Stimulated activated memory B cell treated with anti-CD40 and anti-IgM and Interleukin-4, amounts not matched to agents 10 μg/mL and 1 μg/mL and 100 μg/mL, for 72 hours (primary cell): ENCODE results near the gene MND1.
"Not testable (repeated sequence)": the region's sequence is repeated elsewhere in the genome, so short reads cannot be mapped to it uniquely, and the experiment has no call there.

Experiments
- ATAC-seq: fragments of 150-1000 bp; cut with Tn5 transposase; 2 replicates; pipeline ENCODE4 v1.10.0; 2021
- H3K27ac Mint-ChIP-seq: one replicate; pipeline ENCODE4 v1.8.0; 2022; ENCODE audit warnings: mild to moderate bottlenecking, mixed read lengths
- H3K27me3 Mint-ChIP-seq: one replicate; pipeline ENCODE4 v1.8.0; 2022; ENCODE audit warnings: mixed read lengths
- H3K36me3 Mint-ChIP-seq: one replicate; pipeline ENCODE4 v1.8.0; 2022; ENCODE audit warnings: mixed read lengths
- H3K4me1 Mint-ChIP-seq: one replicate; pipeline ENCODE4 v1.8.0; 2022; ENCODE audit warnings: mixed read lengths
- H3K4me3 Mint-ChIP-seq: one replicate; pipeline ENCODE4 v1.8.0; 2022; ENCODE audit warnings: mild to moderate bottlenecking, moderate library complexity, mixed read lengths
- H3K9me3 Mint-ChIP-seq: one replicate; pipeline ENCODE4 v1.8.0; 2022; ENCODE audit warnings: mixed read lengths

MND1 gene

GRCh38 chr4:153408932-153409331 lies 64.4 kb downstream of the MND1 start:
- Mint-ChIP-seq H3K4me3 (no peak overlapping the region), H3K27me3 (no peaks in the 10 kb centered on the region), H3K9me3 (peaks cover 3% of the 10 kb centered on the region), H3K4me1 (no peaks in the 10 kb centered on the region), H3K36me3 (peaks cover 5% of the 10 kb centered on the region), H3K27ac (no peak overlapping the region)
- no peak for ATAC-seq

GRCh38 chr4:153409412-153409811 lies 64.9 kb downstream of the MND1 start:
- Mint-ChIP-seq H3K9me3 (peaks cover 3% of the 10 kb centered on the region), H3K4me1 (no peaks in the 10 kb centered on the region), H3K27me3 (no peaks in the 10 kb centered on the region), H3K27ac (no peak overlapping the region), H3K4me3 (no peak overlapping the region), H3K36me3 (peaks cover 5% of the 10 kb centered on the region)
- no peak for ATAC-seq

DNA sequence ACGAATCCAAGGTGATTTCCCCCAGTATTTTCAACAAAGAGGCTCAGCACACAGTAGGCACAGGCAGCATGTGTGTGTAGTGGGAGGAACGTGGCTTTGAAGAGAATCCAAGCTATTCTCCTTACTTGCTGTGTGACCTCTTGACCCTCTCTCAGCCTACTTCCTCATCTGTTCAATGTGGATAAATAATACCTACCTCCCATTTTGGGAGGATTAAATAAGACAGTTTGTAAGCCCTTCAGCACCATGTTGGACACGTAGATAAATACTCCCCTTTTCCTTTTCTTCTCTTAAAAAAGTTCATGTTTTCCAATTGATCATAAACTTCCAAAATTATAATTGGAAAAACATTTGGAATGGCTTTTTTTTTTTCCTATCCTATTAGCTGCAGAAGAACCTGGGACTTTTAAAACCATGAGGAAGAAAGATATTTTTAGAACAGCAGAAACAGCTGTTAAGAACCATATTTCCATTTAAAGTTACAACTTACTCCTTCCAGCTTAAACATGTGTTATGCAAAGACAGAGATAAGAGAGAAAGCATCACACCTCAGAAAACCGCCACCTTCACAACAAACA lies 65.5 kb downstream of the MND1 start:
- H3K27ac Mint-ChIP-seq: no peak overlapping the region
- H3K4me3 Mint-ChIP-seq: no peak overlapping the region
- ATAC-seq: no peak
- H3K27me3 Mint-ChIP-seq: no peaks in the 10 kb centered on the region
- H3K9me3 Mint-ChIP-seq: peaks cover 3% of the 10 kb centered on the region
- no peaks in the 10 kb centered on the region for H3K4me1 Mint-ChIP-seq
- H3K36me3 Mint-ChIP-seq: peaks cover 5% of the 10 kb centered on the region

GRCh38 chr4:153413842-153414241 lies 69.4 kb downstream of the MND1 start:
- Mint-ChIP-seq H3K36me3 (no peaks in the 10 kb centered on the region), H3K27ac (no peak overlapping the region), H3K4me1 (peaks cover 5% of the 10 kb centered on the region), H3K27me3 (no peaks in the 10 kb centered on the region), H3K4me3 (no peak overlapping the region), H3K9me3 (no peaks in the 10 kb centered on the region)
- ATAC-seq: no peak

DNA sequence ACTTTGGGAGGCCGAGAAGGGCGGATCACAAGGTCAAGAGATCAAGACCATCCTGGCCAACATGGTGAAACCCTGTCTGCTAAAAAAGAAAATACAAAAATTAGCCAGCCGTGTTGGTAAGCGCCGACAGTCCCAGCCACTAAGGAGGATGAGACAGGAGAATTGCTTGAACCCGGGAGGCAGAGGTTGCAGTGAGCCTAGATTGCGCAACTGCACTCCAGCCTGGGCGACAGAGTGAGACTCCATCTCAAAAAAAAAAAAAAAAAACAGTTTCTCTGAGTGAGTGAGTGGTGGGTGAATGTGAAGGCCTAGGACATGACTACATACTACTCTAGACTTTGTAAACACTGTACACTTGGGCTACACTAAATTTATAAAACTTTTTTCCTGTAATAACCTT lies 72.0 kb downstream of the MND1 start:
- H3K36me3 Mint-ChIP-seq, H3K27me3 Mint-ChIP-seq, H3K27ac Mint-ChIP-seq, H3K4me3 Mint-ChIP-seq, H3K9me3 Mint-ChIP-seq, ATAC-seq: not testable (repeated sequence)
- H3K4me1 Mint-ChIP-seq: peaks cover 16% of the 10 kb centered on the region

DNA sequence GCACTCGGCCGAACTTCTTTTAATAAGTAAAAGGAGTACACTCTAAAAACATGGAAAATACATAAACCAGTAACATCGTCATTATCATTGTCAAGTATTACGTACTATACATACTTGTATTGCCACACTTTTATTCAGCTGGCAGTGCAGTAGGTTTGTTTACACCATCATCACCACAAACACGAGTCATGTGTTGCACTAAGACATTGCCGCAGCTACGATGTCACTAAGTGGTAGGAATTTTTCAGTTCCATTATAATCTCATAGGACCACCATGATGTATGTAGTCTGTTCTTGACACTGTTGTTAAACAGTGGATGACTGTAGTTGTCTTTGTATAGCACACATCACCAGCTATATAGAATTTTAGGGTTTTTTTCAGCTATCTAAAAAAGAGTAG lies 73.6 kb downstream of the MND1 start:
- ATAC-seq: no peak
- Mint-ChIP-seq H3K4me1 (peaks cover 22% of the 10 kb centered on the region), H3K27me3 (no peaks in the 10 kb centered on the region), H3K36me3 (no peaks in the 10 kb centered on the region), H3K4me3 (no peak overlapping the region), H3K27ac (no peak overlapping the region), H3K9me3 (no peaks in the 10 kb centered on the region)

- no peaks in the 10 kb centered on the region for H3K36me3 Mint-ChIP-seq
- no peak for ATAC-seq
- H3K27me3 Mint-ChIP-seq: no peaks in the 10 kb centered on the region
- peaks cover 22% of the 10 kb centered on the region for H3K4me1 Mint-ChIP-seq
- H3K9me3 Mint-ChIP-seq: no peaks in the 10 kb centered on the region
- H3K4me3 Mint-ChIP-seq: no peak overlapping the region
- peak overlapping the region; percentile 45 for H3K27ac Mint-ChIP-seq
These were observed 74.1 kb downstream of the MND1 start for GRCh38 chr4:153418558-153418957.

- no peaks in the 10 kb centered on the region for H3K9me3 Mint-ChIP-seq
- H3K27me3 Mint-ChIP-seq: no peaks in the 10 kb centered on the region
- peak overlapping the region; percentile 45 for H3K27ac Mint-ChIP-seq
- no peak overlapping the region for H3K4me3 Mint-ChIP-seq
- no peak for ATAC-seq
- peaks cover 22% of the 10 kb centered on the region for H3K4me1 Mint-ChIP-seq
- H3K36me3 Mint-ChIP-seq: no peaks in the 10 kb centered on the region
These were observed 74.5 kb downstream of the MND1 start for GRCh38 chr4:153419029-153419428.

DNA sequence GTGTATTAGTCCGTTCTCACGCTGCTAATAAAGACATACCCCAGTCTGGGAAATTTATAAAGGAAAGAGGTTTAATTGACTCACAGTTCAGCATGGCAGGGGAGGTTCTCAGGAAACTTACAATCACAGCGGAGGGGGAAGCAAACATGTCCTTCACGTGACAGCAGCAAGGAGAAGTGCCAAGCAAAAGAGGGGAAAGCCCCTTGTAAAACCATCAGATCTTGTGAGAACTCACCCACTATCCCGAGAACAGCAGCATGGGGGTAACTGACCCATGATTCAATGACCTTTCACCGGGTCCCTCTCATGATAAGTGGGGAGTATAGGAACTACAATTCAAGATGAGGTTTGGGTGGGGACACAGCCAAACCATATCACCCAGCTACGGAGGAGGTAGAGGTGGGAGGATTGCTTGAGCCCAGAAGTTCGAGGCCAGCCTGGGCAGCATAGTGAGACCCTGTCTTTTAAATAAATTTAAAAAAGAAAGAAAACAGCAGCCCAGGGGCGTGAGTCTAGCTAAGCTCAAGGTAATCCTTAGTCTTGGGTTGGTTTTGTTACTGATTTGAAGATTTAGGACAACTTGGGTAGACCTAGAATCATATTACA lies 75.3 kb downstream of the MND1 start:
- H3K9me3 Mint-ChIP-seq: no peaks in the 10 kb centered on the region
- no peaks in the 10 kb centered on the region for H3K27me3 Mint-ChIP-seq
- peak; percentile 27 for ATAC-seq
- no peaks in the 10 kb centered on the region for H3K36me3 Mint-ChIP-seq
- H3K4me1 Mint-ChIP-seq: peaks cover 22% of the 10 kb centered on the region
- no peak overlapping the region for H3K4me3 Mint-ChIP-seq
- peak overlapping the region; percentile 45 for H3K27ac Mint-ChIP-seq

- Mint-ChIP-seq H3K4me1 (peaks cover 22% of the 10 kb centered on the region), H3K36me3 (no peaks in the 10 kb centered on the region), H3K27ac (peak overlapping the region; percentile 45), H3K4me3 (no peak overlapping the region), H3K27me3 (no peaks in the 10 kb centered on the region), H3K9me3 (no peaks in the 10 kb centered on the region)
- no peak for ATAC-seq
These were observed 75.9 kb downstream of the MND1 start for GRCh38 chr4:153420361-153420760.

DNA sequence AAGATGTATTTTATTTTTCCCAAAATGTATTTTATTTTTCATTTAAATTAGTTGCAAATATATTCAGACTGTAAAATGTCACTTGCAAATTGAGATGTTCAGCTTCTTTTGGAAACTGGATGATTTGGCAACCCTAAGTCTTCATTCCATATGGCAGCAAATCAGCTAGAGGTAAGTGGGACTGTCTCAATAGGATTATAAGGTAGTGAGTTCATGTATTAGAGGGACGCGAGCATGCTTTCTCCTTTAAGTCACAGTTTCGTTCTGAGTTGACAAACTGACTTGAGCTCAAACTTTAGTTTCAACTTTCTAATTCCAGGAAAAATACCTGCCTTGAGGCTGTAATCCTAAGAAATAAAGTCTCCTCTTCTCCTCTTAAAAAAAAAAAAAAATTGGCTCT lies 77.5 kb downstream of the MND1 start:
- no peak overlapping the region for H3K27ac Mint-ChIP-seq

DNA sequence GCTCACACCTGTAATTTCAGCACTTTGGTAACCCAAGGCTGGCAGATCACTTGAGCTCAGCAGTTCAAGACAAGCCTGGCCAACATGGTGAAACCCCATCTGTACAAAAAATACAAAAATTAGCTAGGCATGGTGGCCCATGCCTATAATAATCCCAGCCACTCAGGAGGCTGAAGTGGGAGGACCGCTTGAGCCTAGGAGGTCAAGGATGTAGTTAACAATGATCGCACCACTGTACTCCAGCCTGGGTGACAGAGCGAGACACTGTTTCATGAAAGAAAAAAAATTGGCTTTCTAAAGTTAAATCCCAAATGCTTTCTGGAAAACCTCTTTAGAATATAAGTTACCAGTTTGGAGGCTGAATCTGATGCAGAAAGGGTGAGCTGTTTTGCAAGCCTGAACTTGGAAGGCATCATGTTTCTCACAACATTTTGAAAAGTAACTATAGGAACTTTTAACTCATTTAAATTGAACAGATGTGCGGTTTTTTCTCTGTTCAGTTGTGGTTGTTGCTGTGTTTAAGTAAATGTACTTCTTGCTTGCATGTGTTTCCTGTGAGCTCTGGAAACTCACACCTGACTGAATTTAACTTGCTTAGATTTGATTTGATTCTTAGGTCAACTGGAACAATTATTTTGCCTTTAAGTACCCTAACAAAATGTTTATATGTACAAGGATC lies 81.9 kb downstream of the MND1 start:
- peaks cover 31% of the 10 kb centered on the region for H3K4me1 Mint-ChIP-seq
- H3K27me3 Mint-ChIP-seq: no peaks in the 10 kb centered on the region
- H3K36me3 Mint-ChIP-seq: no peaks in the 10 kb centered on the region
- H3K4me3 Mint-ChIP-seq: no peak overlapping the region
- ATAC-seq: peak; percentile 68
- no peak overlapping the region for H3K27ac Mint-ChIP-seq
- H3K9me3 Mint-ChIP-seq: no peaks in the 10 kb centered on the region

More for the DNA sequence above, 77.5 kb downstream of the MND1 start:
- H3K9me3 Mint-ChIP-seq: no peaks in the 10 kb centered on the region
- no peaks in the 10 kb centered on the region for H3K36me3 Mint-ChIP-seq
- ATAC-seq: no peak
- no peak overlapping the region for H3K4me3 Mint-ChIP-seq
- no peaks in the 10 kb centered on the region for H3K27me3 Mint-ChIP-seq
- peaks cover 22% of the 10 kb centered on the region for H3K4me1 Mint-ChIP-seq

- peak; percentile 43 for ATAC-seq
- Mint-ChIP-seq H3K36me3 (no peaks in the 10 kb centered on the region), H3K4me1 (peaks cover 29% of the 10 kb centered on the region), H3K9me3 (no peaks in the 10 kb centered on the region), H3K27me3 (no peaks in the 10 kb centered on the region), H3K27ac (peak overlapping the region; percentile 59), H3K4me3 (no peak overlapping the region)
These were observed 83.0 kb downstream of the MND1 start for GRCh38 chr4:153427363-153428071.

- peaks cover 36% of the 10 kb centered on the region for H3K4me1 Mint-ChIP-seq
- H3K27ac Mint-ChIP-seq: no peak overlapping the region
- H3K27me3 Mint-ChIP-seq: no peaks in the 10 kb centered on the region
- no peak for ATAC-seq
- no peaks in the 10 kb centered on the region for H3K9me3 Mint-ChIP-seq
- H3K36me3 Mint-ChIP-seq: no peaks in the 10 kb centered on the region
- H3K4me3 Mint-ChIP-seq: no peak overlapping the region
These were observed 84.5 kb downstream of the MND1 start for GRCh38 chr4:153428941-153429475.

DNA sequence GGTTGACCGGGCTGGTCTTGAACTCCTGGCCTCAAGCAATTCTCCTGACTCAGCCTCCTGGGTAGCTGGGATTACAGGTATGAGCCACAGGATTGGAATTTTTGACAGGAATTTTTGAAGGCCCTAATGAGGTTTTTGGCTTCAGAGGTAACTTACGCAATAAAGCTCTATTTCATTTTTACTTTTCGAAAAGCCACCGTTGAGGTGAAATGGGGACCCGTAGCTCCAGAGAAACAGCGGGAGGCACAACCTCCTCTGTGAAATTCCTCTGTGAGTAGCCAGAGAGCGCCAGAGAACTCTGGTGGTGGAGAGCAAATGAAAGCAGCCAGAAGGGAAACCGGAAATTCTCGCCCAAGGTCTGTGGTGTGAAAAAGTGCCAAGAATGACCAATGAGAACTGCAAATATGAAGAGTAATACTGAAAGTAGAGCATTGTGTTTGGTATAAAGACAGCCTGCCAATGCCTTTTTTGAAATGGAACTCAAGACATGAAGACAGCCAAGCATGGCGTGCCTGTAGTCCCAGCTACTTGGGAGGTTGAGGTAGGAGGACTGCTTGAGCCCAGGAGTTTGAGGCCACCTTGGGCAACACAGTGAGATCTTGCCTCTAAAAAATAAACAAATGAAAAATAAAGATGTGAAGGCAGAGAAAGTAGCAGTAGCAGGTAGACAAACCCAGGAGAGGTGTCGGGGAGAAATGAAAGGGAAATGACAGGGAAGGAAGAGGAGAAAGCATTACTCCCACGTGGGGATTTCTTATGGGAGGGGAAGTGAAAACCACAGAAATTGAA lies 88.7 kb downstream of the MND1 start:
- peak; percentile 93 for ATAC-seq
- Mint-ChIP-seq H3K27ac (peak overlapping the region; percentile 97), H3K9me3 (no peaks in the 10 kb centered on the region), H3K4me3 (peak overlapping the region; percentile 86), H3K27me3 (no peaks in the 10 kb centered on the region), H3K36me3 (no peaks in the 10 kb centered on the region), H3K4me1 (peaks cover 56% of the 10 kb centered on the region)
